GM21529 (cell line): ENCODE results near the gene GPR158.

Experiments
- ATAC-seq: cut with Tn5 transposase; IDR thresholded peaks from one replicate; pipeline ENCODE4 v1.9.1; 2021; ENCODE audit not compliant: unreplicated experiment

GPR158 gene

DNA sequence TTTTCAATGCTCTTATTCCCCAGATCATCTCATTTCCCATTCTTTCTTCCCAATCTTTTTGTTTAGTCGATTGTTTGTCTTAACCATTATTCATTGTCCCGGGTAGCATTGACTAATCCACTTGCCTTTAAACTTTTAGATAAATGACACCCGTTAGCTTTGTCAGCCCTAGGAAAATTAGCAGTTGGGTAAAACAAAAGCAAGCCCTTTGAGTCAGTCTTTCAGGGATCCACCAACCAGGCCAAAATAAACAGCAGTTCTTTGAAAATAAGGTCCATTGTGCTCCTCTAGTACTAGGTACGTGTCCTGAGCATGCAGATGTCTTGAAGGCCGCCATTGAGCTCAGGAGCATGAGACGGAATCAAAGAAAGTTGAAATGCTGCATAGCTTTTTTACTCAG is 389.6 kb downstream of the GPR158 start:
- no peak for ATAC-seq

DNA sequence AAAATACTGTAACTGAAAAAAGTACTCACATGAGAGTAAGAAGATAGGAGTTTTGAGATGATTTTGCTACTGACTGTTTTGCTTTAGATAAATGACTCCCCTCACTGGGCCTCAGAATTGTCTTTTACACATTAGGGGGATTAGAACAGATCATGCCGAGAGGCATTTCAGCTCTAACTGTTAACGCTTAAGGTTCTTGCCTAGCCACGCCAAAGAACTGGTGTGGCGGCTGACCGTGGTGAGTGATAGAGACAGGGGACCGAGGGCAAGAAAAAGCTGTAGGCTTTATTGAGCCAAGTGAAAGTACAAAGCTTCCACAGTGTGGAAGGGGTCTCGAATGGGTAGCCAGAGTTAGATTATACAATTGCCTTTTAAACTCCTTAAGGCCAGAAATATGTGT is 390.8 kb downstream of the GPR158 start:
- ATAC-seq, result no peak

GRCh38 chr10:25573316-25573715 is 398.5 kb downstream of the GPR158 start:
- ATAC-seq, result no peak

DNA sequence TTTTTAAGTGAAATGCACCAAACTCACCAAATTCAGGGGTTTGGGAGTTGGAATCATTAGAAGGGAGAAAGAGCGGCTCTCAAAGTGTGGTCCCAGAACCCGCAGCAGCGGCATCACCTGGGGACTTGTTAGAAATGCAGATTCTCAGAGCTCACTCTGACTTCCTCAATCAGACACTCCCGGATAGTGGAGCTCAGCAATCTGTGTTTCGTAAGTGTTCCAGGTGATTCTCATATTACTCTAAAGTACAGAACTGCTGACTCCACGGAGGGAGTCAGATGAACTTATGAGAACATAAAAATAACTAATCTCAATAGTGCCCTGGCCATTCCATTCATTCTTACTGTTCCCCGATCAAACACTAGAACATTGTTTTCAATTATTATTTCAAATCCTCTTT is 400.5 kb downstream of the GPR158 start:
- ATAC-seq, result no peak

DNA sequence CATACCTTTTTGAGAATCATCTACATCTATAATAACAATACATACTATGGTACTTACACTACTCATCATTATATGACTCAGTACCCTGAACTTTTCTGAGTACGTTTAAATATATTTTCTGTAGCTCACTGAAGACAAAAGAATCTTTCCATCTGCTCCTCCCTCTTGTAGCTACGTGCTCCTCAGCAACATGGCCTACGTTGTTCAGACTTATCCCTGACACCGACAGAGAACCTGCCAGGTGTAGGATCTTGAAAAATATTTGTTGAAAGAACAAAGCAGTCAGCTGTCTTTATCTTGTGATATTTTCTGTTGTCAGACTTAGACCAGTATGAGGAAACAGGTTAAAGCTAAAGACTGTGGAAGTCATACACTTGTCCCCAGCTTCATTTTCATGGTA is 403.3 kb downstream of the GPR158 start:
- no peak for ATAC-seq

GRCh38 chr10:25582961-25583360 is 408.2 kb downstream of the GPR158 start:
- no peak for ATAC-seq

DNA sequence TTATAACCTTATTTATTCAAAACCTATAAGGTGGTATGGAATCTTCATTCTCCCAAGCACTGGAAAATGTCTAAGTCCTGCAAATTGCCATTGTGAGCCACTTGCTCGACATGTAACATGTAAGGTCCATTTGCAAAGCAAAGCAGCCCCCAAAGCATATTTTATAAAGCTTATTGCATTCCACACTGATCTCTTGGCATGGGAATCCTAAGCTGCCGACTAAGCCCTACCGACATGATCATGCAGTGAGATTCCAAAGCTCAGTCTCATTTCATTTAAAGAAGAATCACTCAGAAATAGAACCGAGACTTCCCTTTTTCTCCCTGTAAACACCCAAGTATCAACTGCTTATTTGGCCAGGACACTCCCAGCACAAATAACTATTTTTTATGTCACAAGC is 425.9 kb downstream of the GPR158 start:
- no peak for ATAC-seq

GRCh38 chr10:25604591-25604990 is 429.8 kb downstream of the GPR158 start:
- no peak for ATAC-seq

DNA sequence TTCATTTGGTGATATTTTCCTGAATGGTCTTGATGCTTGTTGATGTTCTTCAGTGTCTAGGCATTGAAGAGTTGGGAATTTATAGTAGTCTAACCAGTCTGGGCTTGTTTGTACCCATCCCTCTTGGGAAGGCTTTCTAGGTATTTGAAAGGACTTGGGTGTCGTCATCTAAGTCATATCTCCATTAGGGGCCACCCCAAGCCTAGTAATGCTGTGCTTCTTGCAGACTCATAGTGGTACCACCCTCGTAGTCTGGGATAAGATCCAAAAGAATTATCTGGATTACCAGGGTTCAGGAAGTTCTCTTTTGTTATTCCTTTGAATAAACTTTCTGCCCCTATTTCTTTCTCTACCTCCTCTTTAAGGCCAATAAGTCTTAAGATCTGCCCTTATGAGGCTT is 439.9 kb downstream of the GPR158 start:
- no peak for ATAC-seq

DNA sequence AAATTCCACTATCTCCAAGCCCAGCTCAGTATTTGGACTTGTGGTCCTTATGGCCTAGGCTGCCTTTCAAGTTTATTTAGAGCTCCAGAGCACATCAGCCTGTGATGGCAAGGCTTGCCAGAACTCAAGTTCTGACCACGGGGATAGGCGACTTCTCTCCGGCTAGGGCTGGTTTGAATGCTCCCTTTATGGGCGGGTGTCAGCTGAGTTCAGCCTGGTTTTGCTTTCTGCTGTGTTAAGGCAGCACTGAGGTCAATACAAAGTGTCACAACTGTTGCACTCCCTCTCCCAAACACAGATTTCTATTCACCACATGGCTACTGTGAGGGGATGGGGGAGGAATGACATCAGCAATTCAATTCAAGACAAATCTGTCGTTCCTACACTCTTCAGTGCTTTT is 441.1 kb downstream of the GPR158 start:
- ATAC-seq, result no peak

- ATAC-seq, result no peak
Measured at GRCh38 chr10:25616903-25617592, 442.2 kb downstream of the GPR158 start.

GRCh38 chr10:25627606-25628005 is 452.8 kb downstream of the GPR158 start:
- ATAC-seq, result no peak

GRCh38 chr10:25629333-25629732 is 454.5 kb downstream of the GPR158 start:
- ATAC-seq, result no peak

- ATAC-seq, result no peak
Measured at GRCh38 chr10:25631471-25631870, 456.7 kb downstream of the GPR158 start.

DNA sequence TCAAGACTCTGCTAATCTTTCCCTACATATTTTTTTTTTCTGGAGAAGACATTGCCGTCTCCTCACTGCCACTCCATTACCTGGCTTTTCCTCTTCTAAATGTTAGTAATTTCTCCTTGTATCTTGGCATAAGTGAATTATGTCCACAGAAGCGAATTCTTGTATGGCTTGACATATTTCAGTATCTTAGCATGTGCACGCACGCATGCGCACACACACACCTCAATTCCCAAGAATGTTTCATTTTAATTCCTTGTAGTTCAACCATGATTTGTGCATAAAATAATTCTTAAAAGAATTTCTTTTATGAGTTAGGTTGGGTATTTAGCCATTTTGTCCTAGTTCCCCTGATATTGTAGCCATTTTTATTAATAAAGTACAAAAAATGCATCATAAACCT is 458.0 kb downstream of the GPR158 start:
- ATAC-seq, result no peak

DNA sequence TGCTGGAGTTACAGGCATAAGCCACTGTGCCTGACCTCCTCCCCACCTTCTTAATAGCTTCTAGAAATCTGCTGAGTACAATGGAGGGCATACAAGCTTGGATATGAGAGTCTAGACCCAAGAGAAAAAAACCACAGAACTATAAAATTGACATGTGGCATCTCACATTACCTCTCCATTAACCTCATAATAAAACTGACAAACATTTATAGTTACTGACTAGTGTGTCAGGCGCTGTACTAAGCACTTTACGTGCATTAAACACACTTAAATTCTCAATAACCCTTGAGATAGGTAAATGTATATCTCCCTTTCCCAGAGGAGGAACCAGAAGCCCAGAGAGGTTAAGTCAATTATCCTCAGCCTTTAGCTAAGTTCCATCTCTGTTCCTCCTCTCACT is 458.7 kb downstream of the GPR158 start:
- no peak for ATAC-seq

DNA sequence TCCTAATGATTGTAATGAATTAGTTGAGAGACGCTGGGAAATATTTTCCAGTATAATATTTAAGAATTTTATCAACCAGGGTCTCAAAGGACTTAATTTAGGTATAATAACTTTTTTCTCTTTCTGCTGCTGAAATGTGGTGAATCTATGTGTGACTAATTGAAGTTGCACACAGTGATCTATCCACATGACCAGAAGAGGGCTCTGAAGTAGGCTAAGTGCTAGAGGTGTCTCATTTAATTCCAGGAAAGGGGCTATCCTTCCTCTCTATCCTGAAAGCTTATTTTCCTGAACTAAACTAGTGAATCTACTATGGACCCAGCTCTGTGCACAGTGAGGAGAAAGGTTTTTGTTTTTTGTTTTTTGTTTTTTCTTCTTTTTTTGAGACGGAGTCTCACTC is 464.8 kb downstream of the GPR158 start:
- no peak for ATAC-seq

GRCh38 chr10:25641595-25641994 is 466.8 kb downstream of the GPR158 start:
- no peak for ATAC-seq

- no peak for ATAC-seq
Measured at GRCh38 chr10:25642721-25643120, 467.9 kb downstream of the GPR158 start.

GRCh38 chr10:25646371-25646770 is 471.6 kb downstream of the GPR158 start:
- no peak for ATAC-seq

- no peak for ATAC-seq
Measured at GRCh38 chr10:25651534-25651933, 476.7 kb downstream of the GPR158 start.
